Measurements from ENCODE around the gene JKAMP. TPM values are rescaled to one million over a fixed set of nuclear protein-coding genes. Genes with fewer than 3 reads are reported as not detected.
"Not testable (repeated sequence)": the region's sequence is repeated elsewhere in the genome, so short reads cannot be mapped to it uniquely, and the experiment has no call there.

The JKAMP gene, protein sequence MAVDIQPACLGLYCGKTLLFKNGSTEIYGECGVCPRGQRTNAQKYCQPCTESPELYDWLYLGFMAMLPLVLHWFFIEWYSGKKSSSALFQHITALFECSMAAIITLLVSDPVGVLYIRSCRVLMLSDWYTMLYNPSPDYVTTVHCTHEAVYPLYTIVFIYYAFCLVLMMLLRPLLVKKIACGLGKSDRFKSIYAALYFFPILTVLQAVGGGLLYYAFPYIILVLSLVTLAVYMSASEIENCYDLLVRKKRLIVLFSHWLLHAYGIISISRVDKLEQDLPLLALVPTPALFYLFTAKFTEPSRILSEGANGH
- polyA plus RNA-seq = 10 to 100 TPM in 1 of 2 donors, 1 to 10 TPM in 1; 9.7 to 18.7 TPM

DNA sequence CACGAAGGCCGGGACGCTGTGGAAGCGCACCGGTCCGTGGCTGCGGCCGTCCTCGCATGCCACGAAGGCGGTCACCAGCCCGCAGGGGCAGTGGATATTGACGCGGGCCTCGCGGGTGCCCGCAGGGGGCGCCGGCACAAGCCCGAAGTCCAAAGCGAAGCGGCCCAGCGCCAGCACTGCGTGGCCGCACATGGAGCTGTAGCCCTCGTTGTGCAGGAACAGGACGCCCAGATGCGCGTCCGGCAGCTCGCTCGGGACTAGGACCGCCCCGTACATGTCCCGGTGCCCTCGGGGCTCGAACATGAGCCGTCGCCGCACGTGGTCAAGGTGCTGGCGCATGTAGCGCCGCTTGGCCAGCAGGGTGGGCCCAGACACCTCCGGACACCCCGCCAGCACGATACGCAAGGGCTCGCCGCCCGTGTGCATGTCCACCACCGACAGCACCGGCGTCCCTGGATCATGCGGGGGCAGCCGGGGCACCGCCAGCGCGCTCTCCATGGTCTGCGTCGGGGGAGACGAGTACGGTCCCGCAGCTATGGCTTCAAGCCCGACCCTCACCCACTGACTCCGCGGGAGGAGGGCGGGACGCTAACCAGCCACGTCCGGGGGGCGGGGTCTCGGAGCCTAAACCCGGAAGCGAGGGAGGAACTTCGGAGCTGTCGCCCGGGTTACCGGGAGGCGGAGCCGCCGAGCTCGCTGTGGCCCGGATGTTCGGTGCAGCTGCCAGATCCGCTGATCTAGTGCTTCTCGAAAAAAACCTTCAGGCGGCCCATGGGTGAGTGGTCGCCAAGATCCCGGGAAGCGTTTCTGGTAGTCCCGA, at the start of gene JKAMP, which contains the start of gene L3HYPDH:
Gene JKAMP, plus strand, starts transcription at position 699 of the 820 bp plus-strand sequence. Its CDS starts 73 bp downstream, at position 772.
Gene L3HYPDH, minus strand, starts transcription at position 590 of the 820 bp plus-strand sequence. Its CDS starts 92 bp downstream, at position 498.
- H3K9me3 ChIP-seq (ENCODE audit: control insufficient read depth in 2 of 2, insufficient read depth in 1 of 2, low read depth in 1 of 2, low read length in 1 of 2) = no peaks in the 10 kb centered on the region
- H3K4me3 ChIP-seq (ENCODE audit: low read depth in 1 of 2, low read length in 2 of 2) = peak within 1 kb of the TSS; percentile 73 to 99
- 0 to 1% methylated on average over 89 to 92 of the region's 92 CpGs for WGBS, 2 donors
- H3K4me1 ChIP-seq (ENCODE audit: control insufficient read depth in 2 of 2, insufficient read depth in 2 of 2, low read length in 1 of 2) = peaks cover 0 to 4% of the 10 kb centered on the region in 2 donors
- H3K27me3 ChIP-seq (ENCODE audit: control insufficient read depth in 1 of 2, insufficient read depth in 2 of 2, low read length in 2 of 2) = no peaks in the 10 kb centered on the region
- peaks cover 0 to 1% of the 10 kb centered on the region in 2 donors for H3K36me3 ChIP-seq (ENCODE audit: control insufficient read depth in 2 of 2, insufficient read depth in 2 of 2, low read length in 1 of 2)
- peak within 1 kb of the TSS; percentile 83 to 92 for H3K27ac ChIP-seq (ENCODE audit: low read depth in 2 of 2, low read length in 1 of 2)

GRCh38 chr14:59435101-59435500, 49.2 kb upstream of the JKAMP start:
- H3K27me3 ChIP-seq (ENCODE audit: control insufficient read depth in 1 of 2, insufficient read depth in 2 of 2, low read length in 2 of 2) = no peaks in the 10 kb centered on the region
- WGBS, 2 donors = 85 to 88% methylated on average over 3 of the region's 3 CpGs
- H3K4me1 ChIP-seq (ENCODE audit: control insufficient read depth in 2 of 2, insufficient read depth in 2 of 2, low read length in 1 of 2) = no peaks in the 10 kb centered on the region
- H3K9me3 ChIP-seq (ENCODE audit: control insufficient read depth in 2 of 2, insufficient read depth in 1 of 2, low read depth in 1 of 2, low read length in 1 of 2) = no peaks in the 10 kb centered on the region
- no peaks in the 10 kb centered on the region for H3K36me3 ChIP-seq (ENCODE audit: control insufficient read depth in 2 of 2, insufficient read depth in 2 of 2, low read length in 1 of 2)
- H3K27ac ChIP-seq (ENCODE audit: low read depth in 2 of 2, low read length in 1 of 2) = no peak overlapping the region
- H3K4me3 ChIP-seq (ENCODE audit: low read depth in 1 of 2, low read length in 2 of 2) = no peak overlapping the region

DNA sequence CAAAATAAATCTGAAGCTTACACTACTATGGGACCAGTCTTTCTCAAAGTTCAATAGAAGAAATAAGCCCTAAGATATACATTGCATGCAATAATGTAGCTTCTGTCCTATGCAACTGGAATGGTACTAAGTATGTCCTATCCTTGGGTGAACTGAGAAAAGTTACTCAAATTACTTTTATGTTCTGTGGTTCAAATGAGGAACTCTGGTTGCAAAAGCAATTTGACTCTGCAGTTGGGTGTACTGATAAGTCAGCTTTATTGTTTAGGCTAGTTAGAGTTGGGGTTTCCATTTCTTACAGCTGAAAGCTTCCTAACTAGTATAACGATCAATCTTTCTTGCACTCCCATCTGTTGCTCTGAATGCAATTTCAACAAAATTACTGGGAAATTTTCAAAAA, 48.3 kb upstream of the JKAMP start:
- Histone ChIP-seq H3K27ac (ENCODE audit: low read depth in 2 of 2, low read length in 1 of 2) (no peak overlapping the region), H3K36me3 (ENCODE audit: control insufficient read depth in 2 of 2, insufficient read depth in 2 of 2, low read length in 1 of 2) (no peaks in the 10 kb centered on the region), H3K4me3 (ENCODE audit: low read depth in 1 of 2, low read length in 2 of 2) (no peak overlapping the region), H3K27me3 (ENCODE audit: control insufficient read depth in 1 of 2, insufficient read depth in 2 of 2, low read length in 2 of 2) (no peaks in the 10 kb centered on the region), H3K9me3 (ENCODE audit: control insufficient read depth in 2 of 2, insufficient read depth in 1 of 2, low read depth in 1 of 2, low read length in 1 of 2) (no peaks in the 10 kb centered on the region), H3K4me1 (ENCODE audit: control insufficient read depth in 2 of 2, insufficient read depth in 2 of 2, low read length in 1 of 2) (no peaks in the 10 kb centered on the region)
- 83 to 91% methylated on average over 1 of the region's 1 CpG for WGBS, 2 donors

DNA sequence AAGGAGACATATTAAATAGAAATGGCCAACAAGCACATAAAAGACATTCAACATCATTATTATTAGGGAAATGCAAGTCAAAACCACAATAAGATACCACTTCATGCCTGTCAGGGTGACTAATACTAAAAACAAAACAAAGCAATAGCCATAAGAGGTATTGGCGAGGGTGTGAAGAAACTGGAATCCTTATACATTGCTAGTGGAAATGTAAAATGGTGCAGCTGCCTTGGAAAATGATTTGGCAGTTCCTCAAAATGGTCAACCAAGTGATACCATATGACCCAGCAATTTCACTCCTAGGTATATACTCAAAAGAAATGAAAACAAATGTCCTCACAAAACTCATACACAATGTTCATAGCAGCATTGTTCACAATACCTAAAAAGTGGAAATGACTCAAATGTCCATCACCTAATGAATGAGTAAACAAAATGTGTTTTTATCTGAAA, 46.1 kb upstream of the JKAMP start:
- Histone ChIP-seq H3K9me3 (ENCODE audit: control insufficient read depth in 2 of 2, insufficient read depth in 1 of 2, low read depth in 1 of 2, low read length in 1 of 2) (no peaks in the 10 kb centered on the region), H3K4me3 (ENCODE audit: low read depth in 1 of 2, low read length in 2 of 2) (no peak overlapping the region), H3K36me3 (ENCODE audit: control insufficient read depth in 2 of 2, insufficient read depth in 2 of 2, low read length in 1 of 2) (no peaks in the 10 kb centered on the region), H3K27ac (ENCODE audit: low read depth in 2 of 2, low read length in 1 of 2) (no peak overlapping the region), H3K4me1 (ENCODE audit: control insufficient read depth in 2 of 2, insufficient read depth in 2 of 2, low read length in 1 of 2) (no peaks in the 10 kb centered on the region), H3K27me3 (ENCODE audit: control insufficient read depth in 1 of 2, insufficient read depth in 2 of 2, low read length in 2 of 2) (no peaks in the 10 kb centered on the region)
- 67 to 73% methylated on average over 1 of the region's 1 CpG for WGBS, 2 donors

DNA sequence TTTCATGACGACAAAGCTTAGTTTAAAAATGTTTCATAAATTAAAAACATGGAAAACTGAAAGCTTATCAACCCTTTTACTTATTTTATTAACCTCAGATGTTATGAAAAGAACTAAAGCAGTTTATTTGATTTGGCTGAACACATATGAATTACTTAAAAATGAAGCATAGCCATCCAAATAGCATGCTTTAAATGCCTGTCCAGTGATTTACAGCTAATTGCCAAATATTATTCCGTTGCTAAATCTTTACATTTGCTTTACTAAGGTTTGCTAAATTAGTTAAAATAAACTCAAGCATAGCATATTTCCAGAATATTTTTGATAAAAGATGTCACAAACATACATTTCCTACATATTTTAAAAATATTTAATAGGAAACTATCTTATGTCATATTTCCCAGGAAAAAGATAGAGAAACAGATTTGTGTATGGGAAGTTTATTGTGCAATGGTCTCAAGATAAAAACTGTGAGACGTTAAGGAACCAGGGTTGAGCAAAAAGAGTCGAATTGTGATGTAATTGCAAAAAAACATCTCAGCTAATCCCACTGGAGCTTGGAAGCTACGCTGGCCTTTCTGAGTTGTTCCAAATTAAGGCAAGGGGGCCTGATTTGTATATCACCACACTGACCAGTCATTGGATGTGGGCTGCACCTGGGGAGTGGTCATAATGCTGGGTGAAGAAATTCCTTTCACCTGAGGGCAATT, 44.9 kb upstream of the JKAMP start:
- Histone ChIP-seq H3K27me3 (ENCODE audit: control insufficient read depth in 1 of 2, insufficient read depth in 2 of 2, low read length in 2 of 2) (no peaks in the 10 kb centered on the region), H3K27ac (ENCODE audit: low read depth in 2 of 2, low read length in 1 of 2) (no peak overlapping the region), H3K4me1 (ENCODE audit: control insufficient read depth in 2 of 2, insufficient read depth in 2 of 2, low read length in 1 of 2) (no peaks in the 10 kb centered on the region), H3K36me3 (ENCODE audit: control insufficient read depth in 2 of 2, insufficient read depth in 2 of 2, low read length in 1 of 2) (no peaks in the 10 kb centered on the region), H3K4me3 (ENCODE audit: low read depth in 1 of 2, low read length in 2 of 2) (no peak overlapping the region), H3K9me3 (ENCODE audit: control insufficient read depth in 2 of 2, insufficient read depth in 1 of 2, low read depth in 1 of 2, low read length in 1 of 2) (no peaks in the 10 kb centered on the region)
- WGBS, 2 donors = 59 to 68% methylated on average over 5 of the region's 5 CpGs

- not testable (repeated sequence) for H3K27ac ChIP-seq (ENCODE audit: low read depth in 2 of 2, low read length in 1 of 2); H3K9me3 ChIP-seq (ENCODE audit: control insufficient read depth in 2 of 2, insufficient read depth in 1 of 2, low read depth in 1 of 2, low read length in 1 of 2); H3K4me3 ChIP-seq (ENCODE audit: low read depth in 1 of 2, low read length in 2 of 2); H3K27me3 ChIP-seq (ENCODE audit: control insufficient read depth in 1 of 2, insufficient read depth in 2 of 2, low read length in 2 of 2); H3K4me1 ChIP-seq (ENCODE audit: control insufficient read depth in 2 of 2, insufficient read depth in 2 of 2, low read length in 1 of 2); H3K36me3 ChIP-seq (ENCODE audit: control insufficient read depth in 2 of 2, insufficient read depth in 2 of 2, low read length in 1 of 2)
- WGBS, 2 donors = 71 to 94% methylated on average over 2 of the region's 2 CpGs
These were observed 35.6 kb upstream of the JKAMP start for GRCh38 chr14:59448673-59449072.

DNA sequence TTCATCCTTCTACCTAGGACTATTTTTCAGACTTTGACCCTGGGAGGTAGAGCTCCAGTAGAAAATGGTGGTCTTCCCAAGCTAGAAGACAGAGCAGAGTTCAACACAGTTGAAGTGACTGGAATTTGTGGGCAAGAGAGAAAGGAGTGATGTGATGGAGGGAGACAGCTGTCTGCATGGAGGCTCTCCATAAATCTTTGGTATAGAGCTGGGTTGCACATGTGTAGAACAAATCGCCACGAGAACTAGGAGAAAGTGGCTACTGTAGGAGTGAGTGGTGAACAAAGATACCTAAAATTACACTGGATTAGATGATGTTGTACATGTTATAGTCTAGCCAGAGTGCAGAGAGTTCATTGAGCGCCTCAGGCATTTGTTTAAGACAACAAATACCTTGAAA, 33.6 kb upstream of the JKAMP start:
- Histone ChIP-seq H3K4me3 (ENCODE audit: low read depth in 1 of 2, low read length in 2 of 2) (no peak overlapping the region), H3K27ac (ENCODE audit: low read depth in 2 of 2, low read length in 1 of 2) (no peak overlapping the region), H3K9me3 (ENCODE audit: control insufficient read depth in 2 of 2, insufficient read depth in 1 of 2, low read depth in 1 of 2, low read length in 1 of 2) (no peaks in the 10 kb centered on the region), H3K4me1 (ENCODE audit: control insufficient read depth in 2 of 2, insufficient read depth in 2 of 2, low read length in 1 of 2) (no peaks in the 10 kb centered on the region), H3K36me3 (ENCODE audit: control insufficient read depth in 2 of 2, insufficient read depth in 2 of 2, low read length in 1 of 2) (no peaks in the 10 kb centered on the region), H3K27me3 (ENCODE audit: control insufficient read depth in 1 of 2, insufficient read depth in 2 of 2, low read length in 2 of 2) (no peaks in the 10 kb centered on the region)
- 92 to 96% methylated on average over 3 of the region's 3 CpGs for WGBS, 2 donors

GRCh38 chr14:59451849-59452248, 32.5 kb upstream of the JKAMP start:
- Histone ChIP-seq H3K36me3 (ENCODE audit: control insufficient read depth in 2 of 2, insufficient read depth in 2 of 2, low read length in 1 of 2) (no peaks in the 10 kb centered on the region), H3K27ac (ENCODE audit: low read depth in 2 of 2, low read length in 1 of 2) (no peak overlapping the region), H3K27me3 (ENCODE audit: control insufficient read depth in 1 of 2, insufficient read depth in 2 of 2, low read length in 2 of 2) (no peaks in the 10 kb centered on the region), H3K4me1 (ENCODE audit: control insufficient read depth in 2 of 2, insufficient read depth in 2 of 2, low read length in 1 of 2) (no peaks in the 10 kb centered on the region), H3K9me3 (ENCODE audit: control insufficient read depth in 2 of 2, insufficient read depth in 1 of 2, low read depth in 1 of 2, low read length in 1 of 2) (no peaks in the 10 kb centered on the region), H3K4me3 (ENCODE audit: low read depth in 1 of 2, low read length in 2 of 2) (no peak overlapping the region)
- WGBS, 2 donors = 95 to 100% methylated on average over 1 of the region's 1 CpG

DNA sequence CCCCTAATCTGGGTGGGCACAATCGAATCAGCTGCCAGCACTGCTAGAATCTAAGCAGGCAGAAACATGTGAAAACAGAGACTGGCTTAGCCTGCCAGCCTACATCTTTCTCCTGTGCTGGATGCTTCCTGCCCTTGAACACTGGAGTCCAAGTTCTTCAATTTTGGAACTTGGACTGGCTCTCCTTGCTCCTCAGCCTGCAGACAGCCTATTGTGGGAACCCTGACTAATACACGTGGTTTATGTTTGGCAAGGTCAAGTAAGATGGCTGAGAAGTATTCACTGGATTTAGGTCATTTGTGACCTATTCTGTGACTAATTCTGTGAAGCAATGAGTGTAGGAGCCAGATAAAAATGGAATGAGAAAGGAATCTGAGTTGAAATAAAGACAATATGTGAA, 30.2 kb upstream of the JKAMP start:
- H3K4me3 ChIP-seq (ENCODE audit: low read depth in 1 of 2, low read length in 2 of 2) = no peak overlapping the region
- H3K27me3 ChIP-seq (ENCODE audit: control insufficient read depth in 1 of 2, insufficient read depth in 2 of 2, low read length in 2 of 2) = no peaks in the 10 kb centered on the region
- no peaks in the 10 kb centered on the region for H3K9me3 ChIP-seq (ENCODE audit: control insufficient read depth in 2 of 2, insufficient read depth in 1 of 2, low read depth in 1 of 2, low read length in 1 of 2)
- no peaks in the 10 kb centered on the region for H3K36me3 ChIP-seq (ENCODE audit: control insufficient read depth in 2 of 2, insufficient read depth in 2 of 2, low read length in 1 of 2)
- no peaks in the 10 kb centered on the region for H3K4me1 ChIP-seq (ENCODE audit: control insufficient read depth in 2 of 2, insufficient read depth in 2 of 2, low read length in 1 of 2)
- WGBS, 2 donors = 29 to 31% methylated on average over 2 of the region's 2 CpGs
- no peak overlapping the region for H3K27ac ChIP-seq (ENCODE audit: low read depth in 2 of 2, low read length in 1 of 2)
